Activated CD4-positive, alpha-beta T cell treated with anti-CD3 and anti-CD28 coated beads, Interleukin-2, amount 10 ng/mL, durations not matched to agents 7 days and 5 days (primary cell): ENCODE data around the gene OLFML1. TPM values are rescaled to one million over a fixed set of nuclear protein-coding genes. Genes with fewer than 3 reads are reported as not detected.
A peak's percentile ranks its signal among the peaks of the same experiment; 100 is the strongest.

Experiments used
- CTCF ChIA-PET: fragments of 350-600 bp; sonication (Branson Sonifier 250); formaldehyde crosslinking; loops from one replicate; lab custom pipeline; 2021; ENCODE audit warnings: antibody characterized with exemption; lab: Charles Lee
- POLR2A ChIA-PET: fragments of 350-600 bp; sonication (Branson Sonifier 250); formaldehyde crosslinking; loops from one replicate; lab custom pipeline; 2021; ENCODE audit warnings: antibody characterized with exemption; lab: Charles Lee
- DNase-seq: peaks from one replicate; pipeline ENCODE4 v3.0.0-alpha.2; 2020
- H3K27ac Mint-ChIP-seq: one replicate; pipeline ENCODE4 v1.8.0; 2021; ENCODE audit warnings: mild to moderate bottlenecking, moderate library complexity, mixed read lengths
- H3K27me3 Mint-ChIP-seq: one replicate; pipeline ENCODE4 v1.8.0; 2021; ENCODE audit warnings: mixed read lengths
- H3K36me3 Mint-ChIP-seq: one replicate; pipeline ENCODE4 v1.8.0; 2021; ENCODE audit warnings: low read depth, mixed read lengths
- H3K4me1 Mint-ChIP-seq: one replicate; pipeline ENCODE4 v1.8.0; 2021; ENCODE audit warnings: mixed read lengths
- H3K4me3 Mint-ChIP-seq: one replicate; pipeline ENCODE4 v1.8.0; 2021; ENCODE audit warnings: mild to moderate bottlenecking, moderate library complexity, mixed read lengths
- H3K9me3 Mint-ChIP-seq: one replicate; pipeline ENCODE4 v1.8.0; 2021; ENCODE audit warnings: mixed read lengths
- total RNA-seq, 2 experiments: library from RNA; stranded (reverse); gene quantifications; one replicate each; pipeline ENCODE4 v1.2.3, GENCODE V29; 2021

Gene OLFML1
- total RNA-seq, 2 experiments from 2014 or later, result not detected

GRCh38 chr11:7530013-7530640 is 44.8 kb downstream of the OLFML1 start:
- no peak for DNase-seq
- CTCF ChIA-PET, result interaction anchor here (0.9 to 2.0 kb wide), 3 partner anchors 10 to 127 kb away, joined by 3 to 5 read pairs (median 3); no protein-coding TSS in a partner anchor
- Mint-ChIP-seq H3K27me3 (peaks cover 2% of the 10 kb centered on the region), H3K36me3 (peaks cover 42% of the 10 kb centered on the region), H3K4me3 (no peak overlapping the region), H3K27ac (no peak overlapping the region), H3K4me1 (peaks cover 77% of the 10 kb centered on the region), H3K9me3 (peaks cover 8% of the 10 kb centered on the region)
- POLR2A ChIA-PET, result interaction anchor here (0.8 kb wide), 1 partner anchor 52 kb away, joined by 3 read pairs; no protein-coding TSS in a partner anchor

- Mint-ChIP-seq H3K4me1 (peaks cover 77% of the 10 kb centered on the region), H3K27me3 (peaks cover 1% of the 10 kb centered on the region), H3K36me3 (peaks cover 36% of the 10 kb centered on the region), H3K4me3 (no peak overlapping the region), H3K9me3 (peaks cover 4% of the 10 kb centered on the region), H3K27ac (no peak overlapping the region)
- ChIA-PET CTCF (interaction anchor here (0.9 to 2.0 kb wide), 4 partner anchors 9 to 126 kb away, joined by 3 to 5 read pairs (median 4); no protein-coding TSS in a partner anchor), POLR2A (interaction anchor here (0.8 kb wide), 1 partner anchor 52 kb away, joined by 3 read pairs; no protein-coding TSS in a partner anchor)
- no peak for DNase-seq
These were observed 45.7 kb downstream of the OLFML1 start for GRCh38 chr11:7531011-7531410.

GRCh38 chr11:7532405-7533145 is 47.3 kb downstream of the OLFML1 start:
- Mint-ChIP-seq H3K27ac (no peak overlapping the region), H3K9me3 (peaks cover 3% of the 10 kb centered on the region), H3K4me3 (no peak overlapping the region), H3K4me1 (peaks cover 78% of the 10 kb centered on the region), H3K27me3 (peaks cover 3% of the 10 kb centered on the region), H3K36me3 (peaks cover 33% of the 10 kb centered on the region)
- ChIA-PET POLR2A (interaction anchor here (0.6 kb wide), 1 partner anchor 61 kb away, joined by 5 read pairs; no protein-coding TSS in a partner anchor), CTCF (interaction anchor here (0.6 to 1.5 kb wide), 3 partner anchors 9 to 119 kb away, joined by 3 to 4 read pairs (median 3); no protein-coding TSS in a partner anchor)
- no peak for DNase-seq

- Mint-ChIP-seq H3K4me3 (no peak overlapping the region), H3K27me3 (peaks cover 3% of the 10 kb centered on the region), H3K9me3 (peaks cover 3% of the 10 kb centered on the region), H3K27ac (no peak overlapping the region), H3K36me3 (peaks cover 30% of the 10 kb centered on the region), H3K4me1 (peaks cover 78% of the 10 kb centered on the region)
- POLR2A ChIA-PET, result no interaction called here
- DNase-seq, result no peak
- CTCF ChIA-PET, result interaction anchor here (1.8 kb wide), 1 partner anchor 20 kb away, joined by 7 read pairs; the partner anchor contains the start of gene PPFIBP2
These were observed 48.1 kb downstream of the OLFML1 start for GRCh38 chr11:7533199-7534041.

- CTCF ChIA-PET, result interaction anchor here (1.8 kb wide), 1 partner anchor 21 kb away, joined by 7 read pairs; the partner anchor contains the start of gene PPFIBP2
- H3K36me3 Mint-ChIP-seq, result peaks cover 26% of the 10 kb centered on the region
- H3K9me3 Mint-ChIP-seq, result peaks cover 3% of the 10 kb centered on the region
- H3K4me3 Mint-ChIP-seq, result no peak overlapping the region
- H3K27ac Mint-ChIP-seq, result no peak overlapping the region
- no peak for DNase-seq
- H3K4me1 Mint-ChIP-seq, result peaks cover 78% of the 10 kb centered on the region
- peaks cover 3% of the 10 kb centered on the region for H3K27me3 Mint-ChIP-seq
- POLR2A ChIA-PET, result no interaction called here
These were observed 48.7 kb downstream of the OLFML1 start for GRCh38 chr11:7534042-7534378.

- Mint-ChIP-seq H3K4me3 (no peak overlapping the region), H3K27me3 (peaks cover 3% of the 10 kb centered on the region), H3K36me3 (peaks cover 16% of the 10 kb centered on the region), H3K4me1 (peaks cover 73% of the 10 kb centered on the region), H3K27ac (no peak overlapping the region), H3K9me3 (peaks cover 3% of the 10 kb centered on the region)
- DNase-seq, result no peak
- ChIA-PET POLR2A (no interaction called here), CTCF (no interaction called here)
These were observed 50.8 kb downstream of the OLFML1 start for GRCh38 chr11:7536100-7536499.

GRCh38 chr11:7537265-7537664 is 52.0 kb downstream of the OLFML1 start:
- DNase-seq, result no peak
- H3K9me3 Mint-ChIP-seq, result peaks cover 3% of the 10 kb centered on the region
- ChIA-PET CTCF (interaction anchor here (1.1 to 1.7 kb wide), 3 partner anchors 8 to 22 kb away, joined by 4 to 8 read pairs (median 4); no protein-coding TSS in a partner anchor), POLR2A (no interaction called here)
- H3K4me3 Mint-ChIP-seq, result no peak overlapping the region
- H3K36me3 Mint-ChIP-seq, result peaks cover 12% of the 10 kb centered on the region
- H3K4me1 Mint-ChIP-seq, result peaks cover 76% of the 10 kb centered on the region
- peaks cover 6% of the 10 kb centered on the region for H3K27me3 Mint-ChIP-seq
- peak overlapping the region; percentile 61 for H3K27ac Mint-ChIP-seq

GRCh38 chr11:7538031-7538430 is 52.7 kb downstream of the OLFML1 start:
- H3K27ac Mint-ChIP-seq, result peak overlapping the region; percentile 61
- H3K4me1 Mint-ChIP-seq, result peaks cover 82% of the 10 kb centered on the region
- H3K9me3 Mint-ChIP-seq, result peaks cover 3% of the 10 kb centered on the region
- H3K36me3 Mint-ChIP-seq, result peaks cover 12% of the 10 kb centered on the region
- DNase-seq, result peak; percentile 46
- H3K4me3 Mint-ChIP-seq, result peak overlapping the region; percentile 40
- CTCF ChIA-PET, result interaction anchor here (1.1 to 2.0 kb wide), 4 partner anchors 15 to 25 kb away, joined by 3 to 8 read pairs (median 6); partner anchors contain the start of gene PPFIBP2
- H3K27me3 Mint-ChIP-seq, result peaks cover 6% of the 10 kb centered on the region
- POLR2A ChIA-PET, result no interaction called here

GRCh38 chr11:7538466-7539454 is 53.5 kb downstream of the OLFML1 start:
- no peak for DNase-seq
- ChIA-PET POLR2A (no interaction called here), CTCF (interaction anchor here (0.8 to 2.0 kb wide), 6 partner anchors 14 to 26 kb away, joined by 3 to 8 read pairs (median 4); partner anchors contain the start of gene PPFIBP2)
- peak overlapping the region; percentile 40 for H3K4me3 Mint-ChIP-seq
- H3K27ac Mint-ChIP-seq, result peak overlapping the region; percentile 37
- H3K9me3 Mint-ChIP-seq, result peaks cover 3% of the 10 kb centered on the region
- H3K36me3 Mint-ChIP-seq, result peaks cover 12% of the 10 kb centered on the region
- H3K4me1 Mint-ChIP-seq, result peaks cover 80% of the 10 kb centered on the region
- H3K27me3 Mint-ChIP-seq, result peaks cover 6% of the 10 kb centered on the region

- Mint-ChIP-seq H3K27me3 (peaks cover 6% of the 10 kb centered on the region), H3K36me3 (no peaks in the 10 kb centered on the region), H3K4me1 (peaks cover 59% of the 10 kb centered on the region), H3K27ac (no peak overlapping the region), H3K4me3 (no peak overlapping the region), H3K9me3 (no peaks in the 10 kb centered on the region)
- no peak for DNase-seq
- ChIA-PET POLR2A (no interaction called here), CTCF (interaction anchor here (1.6 kb wide), 1 partner anchor 10 kb away, joined by 5 read pairs; no protein-coding TSS in a partner anchor)
These were observed 55.7 kb downstream of the OLFML1 start for GRCh38 chr11:7540830-7541555.

- no peak overlapping the region for H3K27ac Mint-ChIP-seq
- POLR2A ChIA-PET, result no interaction called here
- CTCF ChIA-PET, result no interaction called here
- H3K36me3 Mint-ChIP-seq, result no peaks in the 10 kb centered on the region
- H3K4me1 Mint-ChIP-seq, result peaks cover 37% of the 10 kb centered on the region
- DNase-seq, result no peak
- no peak overlapping the region for H3K4me3 Mint-ChIP-seq
- peaks cover 3% of the 10 kb centered on the region for H3K27me3 Mint-ChIP-seq
- no peaks in the 10 kb centered on the region for H3K9me3 Mint-ChIP-seq
These were observed 58.0 kb downstream of the OLFML1 start for GRCh38 chr11:7543302-7543701.
